ENCODE measurements around the gene CST7.
A peak's percentile ranks its signal among the peaks of the same experiment; 100 is the strongest.
"Not testable (repeated sequence)": the region's sequence is repeated elsewhere in the genome, so short reads cannot be mapped to it uniquely, and the experiment has no call there.

Gene CST7

DNA sequence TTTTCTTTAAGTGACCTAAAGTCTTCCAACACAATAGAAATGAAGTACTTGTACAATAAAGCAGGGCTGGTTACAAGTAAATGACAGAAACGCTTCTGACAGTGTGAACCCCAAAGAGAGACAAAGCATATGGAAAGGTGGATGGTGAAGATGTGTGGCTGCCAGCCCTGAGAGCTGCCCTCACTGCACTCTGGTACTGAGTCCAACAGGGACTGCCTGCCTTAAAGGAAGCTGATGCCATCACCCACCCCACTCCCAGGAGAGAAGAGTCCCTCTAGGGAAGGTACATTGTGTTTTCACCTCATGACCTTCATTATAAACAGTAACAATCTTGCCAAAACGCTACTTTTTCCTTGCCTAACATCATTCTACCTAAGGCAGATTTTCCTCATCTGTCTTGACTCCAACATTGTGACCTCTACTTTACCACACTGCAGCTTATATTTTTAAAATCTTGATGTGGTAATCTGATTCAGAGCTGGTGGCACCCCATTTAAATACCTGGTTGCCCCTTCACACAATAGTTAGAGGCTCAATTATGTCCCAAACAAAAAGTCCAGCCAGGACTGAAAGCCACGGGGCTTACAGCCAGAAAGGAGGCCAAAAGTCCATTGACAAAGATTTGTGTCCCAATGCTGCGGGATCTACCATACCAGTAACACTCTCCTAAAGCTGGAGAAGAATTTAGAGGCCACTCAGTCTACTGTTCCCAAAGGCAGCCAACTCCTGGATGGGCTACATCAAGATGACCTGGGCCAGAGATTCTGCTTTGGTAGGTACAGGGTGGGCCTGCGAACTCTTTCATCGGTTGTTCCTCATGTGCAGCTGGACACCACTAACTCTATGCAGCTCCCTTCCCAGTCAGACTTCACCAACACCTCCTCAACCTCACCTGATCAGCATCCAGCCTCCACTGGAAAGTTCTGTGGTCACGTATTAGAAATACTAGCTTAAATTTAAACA lies 39.1 kb downstream of the CST7 start:
- DNase-seq, result no peak

DNA sequence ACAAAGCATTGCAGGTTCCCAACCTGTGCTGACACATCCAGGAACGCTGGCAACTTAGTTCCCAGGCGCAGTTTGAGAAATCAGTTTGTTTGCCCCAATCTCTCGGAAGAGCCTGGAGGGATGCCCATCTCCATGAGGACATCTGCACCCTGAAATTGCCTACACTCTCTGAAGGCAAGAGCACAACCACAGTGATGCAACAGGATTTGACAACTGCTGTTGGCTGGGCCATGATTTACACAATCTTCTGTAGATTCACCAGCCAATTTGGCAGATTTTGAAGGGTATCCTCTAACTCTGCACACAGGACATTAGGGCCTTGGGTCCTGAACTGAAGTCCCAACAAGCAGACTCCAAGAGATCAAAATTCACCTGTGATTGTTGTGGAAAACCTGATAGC lies 40.1 kb downstream of the CST7 start:
- DNase-seq, result no peak

DNA sequence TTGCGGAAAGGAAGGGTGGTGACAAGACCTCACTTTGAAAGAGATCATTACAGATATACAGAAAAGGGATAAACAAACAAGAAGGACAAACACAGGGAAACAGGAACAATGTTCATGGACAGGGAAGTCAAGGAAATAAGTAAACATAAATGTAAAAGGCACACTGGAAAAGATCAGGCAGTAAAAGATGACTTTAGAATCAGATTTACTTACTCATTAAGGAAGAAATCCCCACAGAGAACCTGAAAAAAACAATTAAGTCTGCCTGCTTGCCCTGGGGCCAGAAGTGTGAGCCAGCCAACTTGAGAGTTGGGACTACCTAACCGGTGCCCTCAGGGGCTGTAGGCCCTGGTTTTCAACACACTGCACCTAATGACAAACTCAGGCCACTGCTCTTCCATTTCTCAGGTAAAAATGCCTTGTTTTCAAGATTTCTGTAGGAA lies 41.8 kb downstream of the CST7 start:
- DNase-seq, result no peak

DNA sequence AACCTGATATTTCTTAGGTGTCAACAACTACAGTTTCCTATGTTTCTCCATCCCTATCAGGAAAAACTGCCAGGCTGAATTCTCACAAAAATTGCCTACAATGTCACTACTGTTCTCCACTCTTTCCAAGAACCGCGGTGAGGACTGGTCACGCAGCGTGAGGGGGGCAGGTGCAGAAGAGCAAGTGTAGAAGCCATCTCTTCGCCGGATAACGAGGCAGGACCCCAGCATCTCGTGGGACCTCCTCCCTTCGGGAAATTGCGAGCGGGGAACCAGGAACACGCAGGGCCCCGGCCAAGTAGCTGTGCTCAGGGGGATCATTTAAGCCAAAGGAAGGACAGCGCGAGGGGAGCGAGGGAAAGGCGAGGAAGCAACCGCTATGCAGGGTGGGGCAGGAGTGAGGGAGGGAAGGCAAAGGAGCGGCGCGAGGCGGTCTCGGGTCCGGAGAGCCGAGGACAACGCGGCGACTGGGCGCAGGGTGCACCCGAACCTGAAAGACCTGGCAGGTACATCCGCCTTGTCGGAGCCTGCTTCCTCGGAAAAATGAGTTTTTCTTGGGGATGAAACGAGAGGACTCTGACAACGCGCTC lies 42.9 kb downstream of the CST7 start:
- no peak for DNase-seq

DNA sequence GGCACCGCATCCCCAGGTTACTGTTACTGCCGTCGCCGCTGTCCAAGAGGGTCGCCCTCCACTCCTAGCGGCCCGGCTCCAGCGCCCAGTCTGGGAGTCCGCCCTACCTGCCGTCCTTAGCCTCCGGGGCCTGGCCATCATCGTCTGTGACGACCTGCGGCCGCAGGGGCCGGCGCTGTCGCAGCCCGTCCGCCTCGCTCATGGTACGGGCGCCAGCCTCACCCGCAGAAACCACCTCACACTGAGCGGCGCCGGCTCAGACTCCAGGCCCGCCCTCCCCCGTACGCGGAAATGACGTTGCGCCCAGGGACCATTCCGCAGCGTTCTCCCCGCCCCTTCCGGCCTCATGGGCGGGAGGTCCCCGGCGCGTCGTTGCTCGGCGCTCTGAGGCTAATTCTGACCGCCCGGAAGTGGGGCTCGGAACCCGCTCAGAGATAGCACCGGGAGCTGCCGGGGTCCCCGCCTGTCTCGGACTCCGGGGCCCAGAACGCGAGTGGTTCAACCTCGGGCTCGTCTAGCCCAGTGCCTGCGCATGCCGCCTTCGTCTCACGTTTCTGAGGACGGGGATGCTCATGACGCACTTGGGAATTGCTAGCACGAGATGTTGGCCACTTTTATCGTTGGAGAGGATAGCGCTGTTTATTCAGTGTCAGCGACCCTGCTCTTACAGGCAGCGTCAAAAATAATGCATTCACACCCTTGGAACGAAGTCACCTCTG lies 43.6 kb downstream of the CST7 start, which contains the start of gene APMAP:
APMAP (minus strand) TSS at position 265 of the 719 bp plus-strand sequence; CDS start at position 202, 63 bp downstream.
- DNase-seq, result peak; percentile 90

DNA sequence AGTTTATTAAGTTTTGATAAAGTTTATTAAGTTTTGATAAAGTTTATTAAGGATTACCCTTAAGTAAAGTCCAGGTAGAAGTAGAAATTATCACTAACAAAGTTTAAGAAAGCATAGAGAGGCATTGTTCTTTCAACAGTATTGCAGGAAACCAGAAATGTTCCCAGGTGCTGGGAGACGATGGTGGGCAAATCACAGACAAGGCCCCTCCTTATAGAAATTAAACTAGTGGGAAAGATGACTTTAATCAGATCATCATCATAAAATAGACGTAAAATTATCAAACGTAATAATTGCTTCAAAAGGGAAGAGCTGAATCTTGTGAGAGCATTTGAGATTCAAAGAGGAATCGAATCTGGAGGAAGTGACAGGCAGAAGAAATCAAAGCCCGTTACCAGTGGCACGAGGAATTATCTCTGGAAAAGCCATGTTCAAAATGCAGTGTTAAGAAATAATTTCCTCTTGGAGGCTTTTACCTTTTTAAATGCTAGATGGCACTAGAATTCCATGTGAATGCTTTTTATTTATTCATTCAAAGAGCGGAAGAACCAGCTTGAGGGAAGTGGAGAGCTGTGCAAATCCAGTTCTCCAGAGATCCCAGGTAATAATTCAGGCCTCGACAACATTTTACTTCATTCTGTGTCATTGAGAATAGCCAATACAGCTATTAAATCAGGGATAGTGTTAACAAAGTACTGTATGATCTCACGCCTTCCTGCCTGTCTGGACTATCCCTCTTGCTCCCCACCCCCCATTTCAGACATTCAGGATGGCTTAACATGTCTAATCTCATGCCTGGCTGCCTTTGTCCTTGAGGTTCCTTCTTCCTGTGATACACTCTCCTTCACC lies 44.5 kb downstream of the CST7 start:
- peak; percentile 57 for DNase-seq

DNA sequence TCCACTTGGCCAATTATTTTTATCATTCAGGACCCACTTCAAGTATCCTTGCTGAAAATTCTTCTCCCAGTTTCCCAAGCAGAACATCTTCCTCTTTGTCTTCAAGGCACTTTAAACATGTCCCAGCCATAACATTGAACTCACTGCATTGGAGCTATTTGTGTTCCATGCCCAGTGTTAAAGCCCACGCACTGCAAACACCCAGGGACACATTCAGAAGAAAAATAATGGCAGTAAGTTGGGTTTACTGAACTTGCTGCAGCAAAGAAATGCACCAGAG lies 45.1 kb downstream of the CST7 start:
- DNase-seq, result no peak

DNA sequence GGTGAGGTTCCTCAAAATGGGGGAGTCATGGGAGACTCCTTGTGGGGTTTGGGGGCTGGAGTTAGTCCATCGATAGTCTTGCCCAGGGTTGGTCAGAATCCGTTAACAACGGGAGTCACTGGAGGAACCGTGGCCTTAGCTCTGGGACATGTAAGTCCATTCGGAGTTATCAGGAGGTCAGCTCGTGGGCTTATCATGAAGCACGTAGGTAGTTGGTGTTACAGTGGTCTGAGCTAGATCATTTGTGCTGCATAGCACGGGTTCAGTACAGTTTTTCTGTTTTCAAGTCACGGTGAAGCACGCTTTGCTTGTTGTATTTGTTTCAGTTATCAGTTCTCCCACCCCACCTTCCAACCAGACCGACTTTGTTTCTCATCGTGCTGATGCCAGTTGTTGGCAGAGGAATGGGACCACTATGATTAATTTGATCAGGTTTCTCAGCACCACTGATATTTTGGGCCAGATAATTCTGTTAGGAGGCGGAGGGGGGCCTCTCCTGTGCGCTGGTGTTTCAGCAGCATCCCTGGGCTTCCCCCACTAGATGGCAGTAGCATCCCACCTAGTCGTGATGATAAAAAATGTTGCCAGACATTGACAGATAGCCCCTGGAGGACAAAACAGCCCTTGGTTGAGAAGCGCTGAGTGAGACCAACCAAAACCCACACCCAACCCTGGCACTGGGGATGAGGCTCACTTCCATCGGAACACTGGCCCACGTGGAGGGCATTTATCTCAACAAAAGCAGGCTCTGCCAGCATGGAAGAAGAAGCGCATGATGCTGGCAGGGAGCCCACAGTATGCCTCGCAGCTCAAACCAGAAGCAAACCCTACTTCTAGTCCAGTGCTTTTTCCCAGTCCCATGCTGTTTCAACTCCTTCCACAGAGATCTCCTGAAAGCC lies 45.6 kb downstream of the CST7 start:
- peak; percentile 76 for DNase-seq

DNA sequence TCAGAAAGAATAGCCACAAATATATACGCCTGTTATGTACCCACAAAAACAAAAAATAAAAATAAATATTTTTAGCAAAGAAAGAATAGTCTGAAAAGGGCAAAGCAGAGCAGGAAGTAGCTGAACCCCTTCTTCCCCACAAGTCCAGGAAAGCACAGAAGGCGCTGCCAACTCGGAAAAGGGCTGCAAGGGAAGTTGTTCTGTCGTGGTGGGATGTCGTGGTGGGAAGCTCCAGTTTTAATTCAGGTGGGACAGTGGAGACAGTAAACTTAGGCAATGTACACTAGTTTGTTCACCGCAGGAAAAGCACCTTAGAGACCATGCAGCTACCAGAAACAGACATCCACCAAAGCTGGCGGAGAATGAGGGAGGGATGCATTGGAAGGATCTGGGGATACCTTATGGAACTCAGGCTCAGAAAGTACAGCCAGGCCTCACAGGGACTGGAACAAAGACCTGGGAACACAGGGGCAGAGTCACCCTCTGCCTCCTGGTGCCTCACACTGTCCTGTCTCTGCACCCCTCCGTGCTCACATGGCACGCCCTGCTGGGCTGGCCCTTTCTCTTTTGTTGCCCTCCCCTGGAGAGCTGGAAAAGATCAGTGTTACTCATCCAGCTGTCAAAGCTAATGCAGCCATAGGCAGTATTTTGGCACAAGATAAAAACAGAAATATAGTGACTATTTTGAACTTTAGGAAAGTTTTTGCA lies 46.8 kb downstream of the CST7 start:
- DNase-seq, result peak; percentile 11

DNA sequence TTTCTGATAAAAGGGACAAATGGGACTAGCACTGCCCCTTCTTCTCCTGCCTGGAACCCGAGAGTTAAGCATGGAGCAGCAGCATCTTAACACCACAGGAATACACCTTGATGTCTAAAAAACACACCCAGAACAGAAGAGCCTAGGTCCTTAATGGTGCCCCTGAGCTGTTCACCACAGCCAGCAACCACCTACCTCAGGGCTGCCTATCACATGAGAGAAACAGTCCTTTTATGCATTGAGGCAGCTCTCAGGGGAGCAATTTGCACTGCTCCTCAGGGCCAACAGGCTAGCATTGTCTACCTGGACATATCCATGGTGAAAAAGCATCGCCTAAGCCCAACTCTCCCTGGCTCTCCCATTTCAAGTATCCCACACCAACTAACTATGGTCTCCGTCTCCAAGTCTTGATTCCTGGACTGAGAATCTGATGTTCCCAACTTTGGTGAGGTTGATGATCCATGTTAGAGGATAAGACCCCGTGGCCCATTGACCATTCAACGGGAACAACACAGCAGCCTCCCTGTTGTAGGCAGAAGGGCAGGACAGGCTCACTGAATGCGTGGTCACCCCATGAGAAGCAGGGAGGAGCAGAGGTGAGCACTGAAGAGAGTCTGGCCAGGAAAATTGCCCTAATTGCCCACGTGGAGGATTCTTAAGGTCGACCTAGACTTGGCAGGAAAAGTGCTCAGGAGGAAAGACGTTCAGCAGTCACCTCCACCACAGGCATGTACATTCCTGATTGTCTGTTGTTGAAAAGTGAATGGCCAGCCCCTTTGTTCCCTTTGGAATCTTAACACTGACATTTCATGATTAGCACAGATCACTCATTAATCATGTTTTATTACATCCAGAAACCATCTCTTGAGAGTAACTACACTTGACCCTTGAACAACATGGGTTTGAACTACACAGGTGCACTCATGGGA lies 47.6 kb downstream of the CST7 start:
- no peak for DNase-seq

DNA sequence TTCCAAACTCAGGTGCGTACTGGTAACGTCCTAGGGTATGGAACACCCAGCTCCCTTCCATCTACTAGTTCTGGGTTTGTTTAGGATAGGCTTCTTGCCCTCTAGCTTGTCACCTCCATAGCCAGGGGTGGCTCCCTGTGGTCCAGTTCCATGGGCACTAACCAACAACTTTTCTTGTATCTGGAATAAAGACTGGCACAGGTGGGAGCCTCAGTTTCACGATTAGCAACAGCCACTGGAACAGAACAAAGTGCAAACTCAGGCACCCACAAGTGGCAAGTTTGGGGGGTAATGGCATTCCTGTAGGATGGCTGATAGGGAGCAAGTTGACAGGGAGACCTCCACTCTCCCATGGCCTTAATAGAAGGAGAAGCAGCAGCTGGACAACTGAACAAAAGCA lies 49.1 kb downstream of the CST7 start:
- DNase-seq, result no peak

DNA sequence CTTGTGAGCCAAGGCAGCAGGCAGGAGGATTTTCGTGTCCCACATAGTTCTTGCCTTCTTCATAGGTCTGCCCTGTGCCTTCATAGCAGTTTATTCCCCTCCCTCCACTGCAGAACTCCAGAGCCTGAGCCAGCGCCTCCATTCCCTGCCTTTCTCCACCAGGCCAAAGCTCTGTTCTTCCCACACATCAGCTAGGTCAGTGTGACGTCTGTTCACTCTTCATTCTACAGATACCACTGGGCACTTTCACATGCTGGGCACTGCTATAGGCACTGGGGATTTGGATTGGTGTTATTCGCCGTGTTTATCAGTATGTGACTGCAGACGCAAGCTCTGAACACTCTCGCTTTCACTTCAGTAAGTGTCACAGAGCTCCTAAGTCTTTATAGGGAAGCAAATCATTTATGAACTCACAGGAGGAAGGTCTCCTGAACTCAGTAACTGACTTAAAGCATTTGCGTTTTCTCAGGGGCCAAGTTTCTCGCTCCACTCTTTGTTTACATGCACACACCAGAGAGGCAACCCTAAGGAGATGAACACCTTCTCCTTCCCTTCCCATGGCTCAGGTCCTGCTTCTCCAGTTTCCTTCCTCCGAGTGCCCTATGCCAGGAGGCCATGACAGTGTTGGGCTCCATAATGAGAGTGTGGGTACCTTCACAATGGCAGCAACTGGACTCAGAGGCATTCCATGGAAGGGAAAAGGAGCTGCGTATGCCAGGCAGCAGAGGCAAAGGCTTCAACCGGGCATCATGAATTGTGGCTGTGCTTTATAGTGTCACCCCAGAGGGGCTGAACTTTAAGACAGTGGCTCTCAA lies 49.8 kb downstream of the CST7 start:
- DNase-seq, result no peak

DNA sequence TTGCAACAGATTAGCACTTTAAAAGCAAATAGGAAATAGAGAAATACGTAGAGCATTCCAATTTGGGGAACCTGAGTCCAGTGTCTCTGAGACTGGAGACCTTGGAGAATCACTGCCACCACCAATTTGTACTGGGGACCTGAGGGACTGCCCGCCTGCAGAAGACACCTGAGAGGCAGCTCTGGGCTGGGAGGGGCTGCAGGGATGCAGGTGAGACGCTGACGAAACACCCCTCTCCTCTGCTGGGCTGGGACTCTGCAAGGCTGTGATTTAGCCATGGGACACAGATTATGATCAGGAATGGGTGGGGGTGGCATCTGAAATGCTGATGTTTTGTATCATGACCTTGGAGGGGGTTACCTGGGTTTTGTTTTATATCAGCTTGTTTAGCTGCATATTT lies 50.5 kb downstream of the CST7 start:
- no peak for DNase-seq

DNA sequence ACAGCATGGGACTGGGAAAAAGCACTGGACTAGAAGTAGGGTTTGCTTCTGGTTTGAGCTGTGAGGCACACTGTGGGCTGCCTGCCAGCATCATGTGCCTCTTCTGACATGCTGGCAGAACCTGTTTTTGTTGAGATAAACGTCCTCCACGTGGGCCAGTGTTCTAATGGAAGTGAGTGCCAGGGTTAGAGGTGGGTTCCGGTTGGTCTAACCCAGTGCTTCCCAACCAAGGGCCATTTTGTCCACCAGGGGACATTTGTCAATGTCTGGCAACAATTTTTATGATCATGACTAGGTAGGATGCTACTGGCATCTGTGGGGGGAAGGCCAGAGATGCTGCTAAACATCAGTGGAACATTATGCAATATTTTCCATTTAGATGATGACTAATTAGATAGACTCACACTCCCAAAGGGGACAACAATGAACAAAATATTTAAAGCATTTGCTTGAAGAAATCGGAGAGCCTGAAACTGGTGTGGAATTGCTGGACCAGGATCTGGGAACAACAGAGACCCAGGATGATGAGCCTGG lies 51.3 kb downstream of the CST7 start:
- peak; percentile 86 for DNase-seq

DNA sequence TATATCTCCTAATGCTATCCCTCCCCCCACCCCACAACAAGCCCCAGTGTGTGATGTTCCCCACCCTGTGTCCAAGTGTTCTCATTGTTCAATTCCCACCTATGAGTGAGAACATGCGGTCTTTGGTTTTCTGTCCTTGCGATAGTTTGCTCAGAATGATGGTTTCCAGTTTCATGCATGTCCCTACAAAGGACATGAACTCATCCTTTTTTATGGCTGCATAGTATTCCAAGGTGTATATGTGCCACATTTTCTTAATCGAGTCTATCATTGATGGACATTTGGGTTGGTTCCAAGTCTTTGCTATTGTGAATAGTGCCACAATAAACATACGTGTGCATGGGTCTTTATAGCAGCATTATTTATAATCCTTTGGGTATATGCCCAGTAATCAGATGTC lies 52.3 kb downstream of the CST7 start:
- DNase-seq, result not testable (repeated sequence)

DNA sequence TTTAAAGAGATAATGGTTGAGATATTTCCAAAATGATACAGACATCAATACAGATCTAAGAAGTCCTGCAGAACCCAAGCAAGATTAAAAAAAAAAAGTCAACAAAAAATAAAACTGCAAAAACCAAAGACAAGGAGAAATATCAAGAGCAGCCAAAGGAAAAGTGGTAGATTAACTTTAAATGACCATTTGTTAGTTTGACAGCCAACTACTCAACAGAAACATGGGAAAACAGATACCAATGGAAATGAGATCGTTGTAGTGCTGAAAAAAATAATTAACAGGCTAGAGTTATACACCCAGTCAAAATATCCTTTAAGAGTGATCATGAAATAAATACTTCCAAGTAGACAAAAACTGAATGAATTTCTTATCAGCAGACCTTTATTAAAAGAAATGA lies 53.9 kb downstream of the CST7 start:
- DNase-seq, result no peak

DNA sequence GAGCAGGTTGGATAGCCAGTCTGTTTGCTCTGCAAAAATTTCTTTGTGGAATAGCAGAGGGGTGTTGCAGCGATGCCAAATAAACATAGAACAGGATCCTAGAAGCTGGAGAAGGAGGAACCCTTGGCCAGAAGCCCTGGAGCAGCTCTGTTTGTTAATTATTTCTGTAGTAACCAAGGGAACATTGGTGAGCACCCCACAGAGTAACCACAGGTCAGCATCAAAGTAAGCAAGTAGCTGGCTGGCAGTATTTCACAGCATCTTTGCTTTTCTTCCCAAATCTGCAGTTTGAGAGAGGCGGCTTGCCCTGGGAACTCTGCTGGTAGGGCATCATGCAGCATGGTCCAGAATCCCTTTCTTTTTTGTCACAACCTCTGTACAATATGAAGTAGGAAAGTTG lies 56.2 kb downstream of the CST7 start:
- DNase-seq, result no peak

DNA sequence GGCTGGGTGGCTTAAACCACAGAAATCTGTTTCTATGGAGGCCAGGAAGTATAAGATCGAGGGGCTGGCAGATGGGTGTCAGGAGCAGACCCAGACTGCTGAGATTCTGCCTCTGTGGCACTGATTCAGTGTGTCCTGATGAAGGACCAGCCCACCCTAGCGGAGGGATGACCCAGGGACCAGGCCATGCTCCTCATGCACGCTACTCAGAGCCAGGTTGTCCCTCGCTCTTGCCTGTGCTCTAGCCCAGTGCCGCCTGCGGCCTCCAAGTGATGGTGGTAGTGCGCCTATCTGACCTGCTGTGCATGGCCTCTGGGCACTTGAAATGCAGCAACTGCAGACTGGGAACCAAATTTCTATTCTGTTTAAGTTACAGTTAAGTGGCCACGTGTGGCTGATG lies 56.6 kb downstream of the CST7 start:
- no peak for DNase-seq
